ENCODE data around the gene ABTB1. TPM values are rescaled to one million over a fixed set of nuclear protein-coding genes. Genes with fewer than 3 reads are reported as not detected.

ABTB1 gene
- total RNA-seq, 1 donor from 2014 or later = 56.6 TPM

DNA sequence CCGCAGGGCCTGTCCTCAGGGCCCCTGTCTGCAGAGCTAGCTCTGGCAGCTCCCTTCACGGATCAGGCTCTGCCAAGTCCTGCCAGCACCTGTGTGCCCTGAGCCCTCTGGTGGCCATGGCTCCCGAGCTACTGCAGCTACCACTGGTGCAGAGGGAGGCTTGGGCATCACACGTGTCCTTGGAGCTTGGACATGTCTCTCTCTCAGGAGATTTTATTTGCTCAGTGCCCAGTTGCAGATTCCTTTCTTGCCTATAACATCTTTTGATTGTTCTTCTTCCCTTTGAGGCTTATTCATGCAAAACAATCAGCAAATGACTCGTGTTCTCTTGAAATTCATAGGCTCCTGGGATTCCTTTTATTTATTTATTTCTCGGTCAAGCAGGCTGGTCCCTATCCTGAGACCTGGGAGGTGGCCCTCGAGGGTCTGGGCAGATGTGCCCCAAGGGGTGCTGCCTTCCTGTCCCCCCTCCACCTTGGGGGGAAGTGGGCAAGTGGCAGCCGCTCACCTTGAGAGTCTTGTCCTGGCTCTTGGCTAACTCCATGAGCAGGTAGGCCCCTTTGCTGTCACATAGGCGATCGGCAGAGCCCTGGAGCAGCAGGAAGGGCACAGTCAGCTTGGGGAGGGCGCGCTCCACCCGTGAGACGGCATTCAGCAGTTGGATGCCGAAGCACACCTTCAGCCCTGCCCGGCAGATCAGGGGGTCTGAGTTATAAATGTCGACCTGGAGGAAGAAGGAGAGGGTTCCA is 21.9 kb downstream of the ABTB1 start:
- Histone ChIP-seq H3K4me3 (no peak overlapping the region), H3K4me1 (peaks cover 54% of the 10 kb centered on the region), H3K27me3 (ENCODE audit: low read depth) (no peaks in the 10 kb centered on the region), H3K27ac (no peak overlapping the region), H3K36me3 (peaks cover 37% of the 10 kb centered on the region), H3K9me3 (no peaks in the 10 kb centered on the region)
- no peak for ATAC-seq
- intact Hi-C loops (cut with DNase I) = no loop called here
- peak; percentile 71 for DNase-seq
- TF ChIP-seq, protein P1, sequence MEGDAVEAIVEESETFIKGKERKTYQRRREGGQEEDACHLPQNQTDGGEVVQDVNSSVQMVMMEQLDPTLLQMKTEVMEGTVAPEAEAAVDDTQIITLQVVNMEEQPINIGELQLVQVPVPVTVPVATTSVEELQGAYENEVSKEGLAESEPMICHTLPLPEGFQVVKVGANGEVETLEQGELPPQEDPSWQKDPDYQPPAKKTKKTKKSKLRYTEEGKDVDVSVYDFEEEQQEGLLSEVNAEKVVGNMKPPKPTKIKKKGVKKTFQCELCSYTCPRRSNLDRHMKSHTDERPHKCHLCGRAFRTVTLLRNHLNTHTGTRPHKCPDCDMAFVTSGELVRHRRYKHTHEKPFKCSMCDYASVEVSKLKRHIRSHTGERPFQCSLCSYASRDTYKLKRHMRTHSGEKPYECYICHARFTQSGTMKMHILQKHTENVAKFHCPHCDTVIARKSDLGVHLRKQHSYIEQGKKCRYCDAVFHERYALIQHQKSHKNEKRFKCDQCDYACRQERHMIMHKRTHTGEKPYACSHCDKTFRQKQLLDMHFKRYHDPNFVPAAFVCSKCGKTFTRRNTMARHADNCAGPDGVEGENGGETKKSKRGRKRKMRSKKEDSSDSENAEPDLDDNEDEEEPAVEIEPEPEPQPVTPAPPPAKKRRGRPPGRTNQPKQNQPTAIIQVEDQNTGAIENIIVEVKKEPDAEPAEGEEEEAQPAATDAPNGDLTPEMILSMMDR (IDR thresholded peaks at IDR 0.05) = peak; percentile 29

DNA sequence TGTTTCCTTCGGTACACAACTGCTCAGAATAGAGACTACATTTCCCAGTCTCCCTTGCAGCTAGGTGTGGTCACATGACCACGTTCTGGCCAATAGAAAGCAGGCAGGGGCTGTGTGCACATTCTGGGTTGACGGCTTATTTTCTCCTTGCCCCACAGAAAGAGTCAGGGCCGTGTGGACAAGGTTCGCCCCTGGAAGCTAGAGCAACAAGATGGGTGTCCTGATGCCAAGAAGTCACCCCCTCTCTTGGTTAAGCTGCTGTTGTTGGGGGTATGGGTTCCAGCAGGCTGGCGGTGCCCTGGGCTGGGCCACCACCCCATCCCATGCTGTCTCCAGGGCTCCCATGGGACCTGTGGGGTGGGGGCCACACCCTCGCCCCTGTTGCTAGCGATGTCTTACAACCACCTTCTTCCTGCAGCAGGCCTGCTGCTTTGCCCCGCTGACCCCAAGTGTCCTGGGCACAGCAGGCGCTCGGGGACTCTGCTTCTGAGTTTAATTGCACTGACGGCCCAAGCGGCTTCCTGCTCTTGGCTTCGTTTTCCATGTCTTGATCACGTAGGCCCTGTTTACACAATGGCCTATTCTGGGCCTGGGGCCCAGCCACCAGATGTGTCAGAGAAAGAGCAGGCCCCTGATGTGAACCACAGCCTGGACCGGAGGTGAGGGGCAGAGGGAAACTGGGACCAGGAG is 24.9 kb downstream of the ABTB1 start:
- peak; percentile 76 to 82 for ATAC-seq
- Histone ChIP-seq H3K9me3 (no peaks in the 10 kb centered on the region), H3K27me3 (ENCODE audit: low read depth) (no peaks in the 10 kb centered on the region), H3K36me3 (peaks cover 23% of the 10 kb centered on the region), H3K4me1 (peaks cover 65% of the 10 kb centered on the region), H3K27ac (peak overlapping the region; percentile 84), H3K4me3 (peak overlapping the region; percentile 22)
- TF ChIP-seq, protein P1 (IDR thresholded peaks at IDR 0.05) = no peak
- intact Hi-C loops (cut with DNase I) = no loop called here
- DNase-seq = peak; percentile 76

DNA sequence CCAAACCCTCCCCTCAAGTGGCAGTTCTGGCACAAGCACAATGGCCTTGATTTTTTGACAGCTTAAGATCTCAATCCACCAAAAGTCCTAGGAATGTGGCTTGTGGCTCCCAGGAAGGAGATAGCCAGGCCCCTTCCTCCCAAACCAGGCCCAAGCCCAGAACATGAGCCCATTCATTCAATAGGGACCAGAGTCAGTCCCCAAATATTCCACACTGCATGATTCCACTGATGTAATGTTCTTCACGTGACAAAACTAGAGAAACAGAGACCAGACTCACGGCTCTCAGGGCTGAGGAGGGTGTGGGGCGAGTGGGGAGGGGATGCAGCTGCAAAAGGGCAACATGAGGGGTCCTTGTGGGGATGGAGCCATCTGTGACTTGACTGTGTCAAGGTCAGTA is 25.5 kb downstream of the ABTB1 start:
- peaks cover 17% of the 10 kb centered on the region for H3K36me3 ChIP-seq
- DNase-seq (peak; percentile 9), ATAC-seq (no peak)
- H3K27ac ChIP-seq = peak overlapping the region; percentile 84
- H3K9me3 ChIP-seq = no peaks in the 10 kb centered on the region
- intact Hi-C loops (cut with DNase I) = no loop called here
- H3K4me3 ChIP-seq = no peak overlapping the region
- H3K4me1 ChIP-seq = peaks cover 69% of the 10 kb centered on the region
- no peaks in the 10 kb centered on the region for H3K27me3 ChIP-seq (ENCODE audit: low read depth)
- TF ChIP-seq, protein P1 (IDR thresholded peaks at IDR 0.05) = no peak

DNA sequence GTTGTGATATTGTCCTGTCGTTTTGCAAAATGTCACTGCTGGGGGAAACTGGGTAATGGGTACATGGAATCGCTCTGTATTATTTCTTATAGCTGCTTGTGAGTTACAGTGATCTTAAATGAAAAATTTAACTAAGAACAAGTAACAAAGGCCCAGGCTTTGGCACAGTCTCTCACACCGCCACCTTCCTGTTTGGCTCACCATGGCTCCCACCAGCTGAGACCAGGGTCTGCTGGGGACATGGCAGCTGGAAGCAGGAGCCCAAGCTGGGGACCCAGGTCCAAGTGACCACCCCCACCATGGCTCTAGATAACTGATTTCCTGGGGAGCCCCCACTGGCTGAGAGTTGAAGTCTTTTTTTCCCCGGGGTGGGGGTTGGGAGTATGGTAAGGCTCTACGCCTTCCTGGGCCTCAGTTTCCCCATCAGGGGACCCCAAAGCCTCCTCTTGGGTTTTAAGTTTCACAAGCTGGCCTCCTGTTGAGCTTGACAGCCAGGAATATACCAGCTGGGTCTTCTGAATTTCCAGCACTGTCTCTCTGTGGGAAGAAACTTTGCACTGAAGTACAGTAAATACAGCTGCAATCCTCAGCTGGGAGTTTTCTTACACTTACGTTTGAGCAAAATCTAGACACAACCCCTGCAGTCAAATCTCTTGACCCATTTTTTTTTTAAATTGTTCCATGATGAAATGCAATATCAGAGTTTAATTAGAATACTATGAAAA is 26.1 kb downstream of the ABTB1 start:
- Histone ChIP-seq H3K4me3 (no peak overlapping the region), H3K27ac (peak overlapping the region; percentile 84), H3K27me3 (ENCODE audit: low read depth) (no peaks in the 10 kb centered on the region), H3K36me3 (peaks cover 12% of the 10 kb centered on the region), H3K9me3 (no peaks in the 10 kb centered on the region), H3K4me1 (peaks cover 71% of the 10 kb centered on the region)
- intact Hi-C loops (cut with DNase I) = no loop called here
- ATAC-seq (no peak), DNase-seq (peak; percentile 29)
- TF ChIP-seq, protein P1 (IDR thresholded peaks at IDR 0.05) = no peak

DNA sequence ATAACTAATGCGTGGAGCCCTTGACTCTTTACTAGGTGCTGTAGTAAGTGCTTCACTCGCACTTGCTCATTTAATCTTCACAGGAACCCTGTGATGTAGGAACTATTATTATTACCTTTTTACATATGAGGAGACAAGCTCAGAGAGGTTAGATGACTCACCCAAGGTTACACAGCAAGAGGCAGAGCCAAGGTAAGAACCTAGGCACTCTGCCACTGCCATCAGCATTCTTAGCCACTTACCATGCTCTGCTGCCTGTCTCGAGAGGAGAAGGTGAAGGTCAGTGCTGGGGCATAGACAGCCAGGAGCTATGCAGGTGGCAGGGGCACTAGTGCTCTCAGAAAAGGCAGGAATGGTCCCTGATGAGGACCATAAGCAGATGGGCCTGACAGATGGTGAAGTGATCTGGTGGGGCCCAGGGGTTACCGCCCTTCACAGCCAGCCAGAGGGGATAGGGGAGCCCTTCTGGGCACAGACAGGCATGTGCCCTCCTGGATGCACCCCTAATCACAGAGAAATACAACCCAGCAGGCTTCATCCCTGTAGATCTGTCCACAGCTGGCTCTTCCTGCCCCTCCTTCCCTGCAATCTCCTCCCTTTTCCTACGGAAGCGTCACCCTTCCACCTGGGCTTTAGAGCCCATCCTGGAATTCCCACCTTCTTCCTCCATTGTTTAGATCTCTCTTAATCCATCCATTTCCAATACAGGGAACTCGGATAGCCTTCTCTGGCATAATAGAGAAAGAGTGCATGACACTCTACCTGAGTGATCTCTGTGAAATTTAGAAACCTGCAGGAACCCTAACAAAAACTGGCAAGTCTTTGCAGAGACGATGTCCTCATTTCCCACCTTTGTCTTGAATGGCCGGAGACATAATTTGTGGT is 26.9 kb downstream of the ABTB1 start:
- H3K27ac ChIP-seq = peak overlapping the region; percentile 84
- intact Hi-C loops (cut with DNase I) = no loop called here
- DNase-seq = peak; percentile 29

More for the DNA sequence above, 26.9 kb downstream of the ABTB1 start:
- TF ChIP-seq, protein P1 (IDR thresholded peaks at IDR 0.05) = no peak
- H3K4me3 ChIP-seq = no peak overlapping the region
- ATAC-seq = no peak
- H3K27me3 ChIP-seq (ENCODE audit: low read depth) = no peaks in the 10 kb centered on the region
- H3K4me1 ChIP-seq = peaks cover 71% of the 10 kb centered on the region
- no peaks in the 10 kb centered on the region for H3K9me3 ChIP-seq
- peaks cover 6% of the 10 kb centered on the region for H3K36me3 ChIP-seq
